GM19438 (cell line): ENCODE results near the gene ATP8B1.

Source experiments
- ATAC-seq: cut with Tn5 transposase; IDR thresholded peaks from one replicate; pipeline ENCODE4 v1.9.1; 2021; ENCODE audit warnings: low read depth; ENCODE audit not compliant: unreplicated experiment

ATP8B1 gene

GRCh38 chr18:57794951-57795728 is 8.0 kb downstream of the ATP8B1 start:
- no peak for ATAC-seq

- no peak for ATAC-seq
These were observed 9.7 kb downstream of the ATP8B1 start for GRCh38 chr18:57793302-57793986.

GRCh38 chr18:57792631-57793301 is 10.3 kb downstream of the ATP8B1 start:
- ATAC-seq = no peak

GRCh38 chr18:57791911-57792310 is 11.2 kb downstream of the ATP8B1 start:
- no peak for ATAC-seq

- ATAC-seq = no peak
These were observed 11.9 kb downstream of the ATP8B1 start for GRCh38 chr18:57791192-57791591.

GRCh38 chr18:57790316-57790715 is 12.8 kb downstream of the ATP8B1 start:
- no peak for ATAC-seq

- ATAC-seq = no peak
These were observed 13.4 kb downstream of the ATP8B1 start for GRCh38 chr18:57789759-57790158.

- no peak for ATAC-seq
These were observed 14.0 kb downstream of the ATP8B1 start for GRCh38 chr18:57789090-57789489.

GRCh38 chr18:57787068-57787685 is 15.9 kb downstream of the ATP8B1 start:
- no peak for ATAC-seq

- no peak for ATAC-seq
These were observed 17.2 kb downstream of the ATP8B1 start for GRCh38 chr18:57785751-57786437.

GRCh38 chr18:57784801-57785114 is 18.4 kb downstream of the ATP8B1 start:
- ATAC-seq = no peak

- ATAC-seq = no peak
These were observed 18.9 kb downstream of the ATP8B1 start for GRCh38 chr18:57784034-57784800.

GRCh38 chr18:57782049-57782448 is 21.1 kb downstream of the ATP8B1 start:
- ATAC-seq = no peak

GRCh38 chr18:57780706-57781347 is 22.3 kb downstream of the ATP8B1 start:
- ATAC-seq = peak; percentile 79

- ATAC-seq = no peak
These were observed 22.8 kb downstream of the ATP8B1 start for GRCh38 chr18:57780318-57780705.

- ATAC-seq = no peak
These were observed 26.3 kb downstream of the ATP8B1 start for GRCh38 chr18:57776767-57777166.

- ATAC-seq = no peak
These were observed 26.8 kb downstream of the ATP8B1 start for GRCh38 chr18:57776354-57776753.

- ATAC-seq = no peak
These were observed 27.2 kb downstream of the ATP8B1 start for GRCh38 chr18:57775937-57776336.

- no peak for ATAC-seq
These were observed 30.7 kb downstream of the ATP8B1 start for GRCh38 chr18:57772387-57772799.
